Cardiac muscle cell (in vitro differentiated cells and primary cell): ENCODE results near the gene DUSP22. TPM values are rescaled to one million over a fixed set of nuclear protein-coding genes. Genes with fewer than 3 reads are reported as not detected.
"Not testable (repeated sequence)": the region's sequence is repeated elsewhere in the genome, so short reads cannot be mapped to it uniquely, and the experiment has no call there.

Experiments used
- DNase-seq, 2 donors: peaks; one replicate each; pipeline versions ENCODE4 v3.0.0 to v3.0.0-alpha.2; 2010 to 2017; ENCODE audit warnings: low read depth in 1 of 2, low spot score in 1 of 2
- H3K27ac ChIP-seq: fragments of 200-600 bp; sonication (generic); 2 replicates; pipeline ENCODE4 v1.5.1; 2016
- H3K27me3 ChIP-seq: fragments of 200-600 bp; sonication (generic); 2 replicates; pipeline ENCODE4 v1.6.0; 2016; ENCODE audit warnings: control low read depth
- H3K36me3 ChIP-seq: fragments of 200-600 bp; sonication (generic); 2 replicates; pipeline ENCODE4 v1.5.1; 2016; ENCODE audit warnings: control low read depth
- H3K4me1 ChIP-seq: fragments of 200-600 bp; sonication (generic); 2 replicates; pipeline ENCODE4 v1.8.1; 2017; ENCODE audit warnings: low read depth, mild to moderate bottlenecking, mixed run types
- H3K4me3 ChIP-seq: fragments of 200-600 bp; sonication (generic); 2 replicates; pipeline ENCODE4 v1.5.1; 2016; ENCODE audit warnings: mild to moderate bottlenecking
- H3K9me3 ChIP-seq: fragments of 200-600 bp; sonication (generic); 2 replicates; pipeline ENCODE4 v1.5.1; 2017; ENCODE audit warnings: low read depth, mild to moderate bottlenecking, control low read depth
- polyA plus RNA-seq: library from polyadenylated mRNA; unstranded; fragments of >200 nt; fragmentation: Nextera tagmentation; extraction: Ambion mirVana; gene quantifications from 2 replicates; pipeline ENCODE4 v1.2.1, GENCODE V29; 2016
- total RNA-seq: library from RNA; depleted of rRNA; stranded (reverse); fragments of >200 nt; gene quantifications from 2 replicates; pipeline ENCODE4 v1.2.3, GENCODE V29; 2016
- TF ChIP-seq, protein P1 (sequence below): IDR thresholded peaks from 2 replicates; pipeline ENCODE4 v1.5.1; 2012; ENCODE audit warnings: low read depth, mild to moderate bottlenecking, low read length

DUSP22 gene
- total and polyA plus RNA-seq, 2 experiments from 2014 or later = 50.7 to 89.3 TPM

DNA sequence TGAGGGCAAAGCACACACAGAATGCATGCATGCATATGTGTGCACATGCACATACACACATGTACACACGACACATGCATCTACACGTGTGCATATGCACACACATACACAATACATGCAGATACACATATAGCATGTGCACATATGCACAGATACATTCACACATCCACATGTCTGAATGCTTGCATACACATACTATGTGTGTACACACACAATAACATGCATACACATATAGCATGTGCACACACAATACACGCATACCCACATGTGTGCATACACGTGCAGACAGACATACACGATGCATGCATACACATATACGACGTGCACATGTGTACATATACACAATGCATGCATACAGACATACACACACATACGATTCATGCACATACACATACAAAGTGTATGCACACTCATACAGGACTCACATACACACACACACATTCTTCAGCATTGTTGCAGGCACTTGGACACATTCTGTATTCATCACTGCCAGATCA, 75.1 kb downstream of the DUSP22 start:
- H3K9me3 ChIP-seq = no peaks in the 10 kb centered on the region
- TF ChIP-seq, protein P1, sequence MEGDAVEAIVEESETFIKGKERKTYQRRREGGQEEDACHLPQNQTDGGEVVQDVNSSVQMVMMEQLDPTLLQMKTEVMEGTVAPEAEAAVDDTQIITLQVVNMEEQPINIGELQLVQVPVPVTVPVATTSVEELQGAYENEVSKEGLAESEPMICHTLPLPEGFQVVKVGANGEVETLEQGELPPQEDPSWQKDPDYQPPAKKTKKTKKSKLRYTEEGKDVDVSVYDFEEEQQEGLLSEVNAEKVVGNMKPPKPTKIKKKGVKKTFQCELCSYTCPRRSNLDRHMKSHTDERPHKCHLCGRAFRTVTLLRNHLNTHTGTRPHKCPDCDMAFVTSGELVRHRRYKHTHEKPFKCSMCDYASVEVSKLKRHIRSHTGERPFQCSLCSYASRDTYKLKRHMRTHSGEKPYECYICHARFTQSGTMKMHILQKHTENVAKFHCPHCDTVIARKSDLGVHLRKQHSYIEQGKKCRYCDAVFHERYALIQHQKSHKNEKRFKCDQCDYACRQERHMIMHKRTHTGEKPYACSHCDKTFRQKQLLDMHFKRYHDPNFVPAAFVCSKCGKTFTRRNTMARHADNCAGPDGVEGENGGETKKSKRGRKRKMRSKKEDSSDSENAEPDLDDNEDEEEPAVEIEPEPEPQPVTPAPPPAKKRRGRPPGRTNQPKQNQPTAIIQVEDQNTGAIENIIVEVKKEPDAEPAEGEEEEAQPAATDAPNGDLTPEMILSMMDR = no peak
- no peak for DNase-seq

DNA sequence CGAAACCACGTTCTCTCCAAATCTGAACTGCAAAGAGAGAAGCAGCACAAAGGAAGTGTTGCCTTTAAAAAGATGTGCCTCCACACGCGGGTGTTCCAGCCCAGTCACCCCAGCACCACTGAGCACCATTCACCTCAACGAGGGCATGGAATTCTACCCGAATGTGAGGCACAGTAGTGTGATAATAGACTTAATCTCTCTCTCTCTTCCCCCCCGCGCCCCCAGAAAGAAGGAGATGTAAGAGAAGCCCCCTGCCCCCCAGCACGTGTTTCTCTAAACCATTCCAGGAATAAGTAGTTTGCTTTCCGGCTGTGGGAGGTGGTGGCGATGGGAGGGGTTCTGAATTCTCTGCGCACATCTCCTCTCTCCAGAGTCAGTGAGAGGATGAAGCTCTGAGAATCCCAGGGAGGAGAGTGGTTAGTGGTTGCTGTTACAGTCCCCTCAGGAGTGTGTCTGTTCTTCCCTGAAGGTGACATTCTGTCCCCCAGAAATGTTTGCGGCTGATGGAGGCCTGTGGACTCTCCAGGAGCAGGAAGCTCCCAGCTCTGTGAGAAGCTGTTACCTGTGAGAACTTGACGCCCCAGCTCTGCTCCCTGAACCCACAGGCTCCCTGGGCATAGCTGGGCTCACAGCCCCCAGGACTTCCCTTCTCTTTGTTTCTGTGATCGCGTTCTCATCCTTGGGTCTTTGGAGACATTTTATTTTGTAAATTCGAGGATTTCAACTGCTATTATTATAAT, 75.8 kb downstream of the DUSP22 start:
- H3K36me3 ChIP-seq = no peaks in the 10 kb centered on the region
- DNase-seq = no peak
- H3K27ac ChIP-seq = no peak overlapping the region
- TF ChIP-seq, protein P1 = no peak
- no peak overlapping the region for H3K4me3 ChIP-seq
- no peaks in the 10 kb centered on the region for H3K9me3 ChIP-seq
- peaks cover 3% of the 10 kb centered on the region for H3K27me3 ChIP-seq
- H3K4me1 ChIP-seq = no peaks in the 10 kb centered on the region

More for the DNA sequence above, 75.1 kb downstream of the DUSP22 start:
- Histone ChIP-seq H3K4me3 (no peak overlapping the region), H3K4me1 (no peaks in the 10 kb centered on the region), H3K36me3 (no peaks in the 10 kb centered on the region), H3K27me3 (peaks cover 3% of the 10 kb centered on the region), H3K27ac (no peak overlapping the region)

DNA sequence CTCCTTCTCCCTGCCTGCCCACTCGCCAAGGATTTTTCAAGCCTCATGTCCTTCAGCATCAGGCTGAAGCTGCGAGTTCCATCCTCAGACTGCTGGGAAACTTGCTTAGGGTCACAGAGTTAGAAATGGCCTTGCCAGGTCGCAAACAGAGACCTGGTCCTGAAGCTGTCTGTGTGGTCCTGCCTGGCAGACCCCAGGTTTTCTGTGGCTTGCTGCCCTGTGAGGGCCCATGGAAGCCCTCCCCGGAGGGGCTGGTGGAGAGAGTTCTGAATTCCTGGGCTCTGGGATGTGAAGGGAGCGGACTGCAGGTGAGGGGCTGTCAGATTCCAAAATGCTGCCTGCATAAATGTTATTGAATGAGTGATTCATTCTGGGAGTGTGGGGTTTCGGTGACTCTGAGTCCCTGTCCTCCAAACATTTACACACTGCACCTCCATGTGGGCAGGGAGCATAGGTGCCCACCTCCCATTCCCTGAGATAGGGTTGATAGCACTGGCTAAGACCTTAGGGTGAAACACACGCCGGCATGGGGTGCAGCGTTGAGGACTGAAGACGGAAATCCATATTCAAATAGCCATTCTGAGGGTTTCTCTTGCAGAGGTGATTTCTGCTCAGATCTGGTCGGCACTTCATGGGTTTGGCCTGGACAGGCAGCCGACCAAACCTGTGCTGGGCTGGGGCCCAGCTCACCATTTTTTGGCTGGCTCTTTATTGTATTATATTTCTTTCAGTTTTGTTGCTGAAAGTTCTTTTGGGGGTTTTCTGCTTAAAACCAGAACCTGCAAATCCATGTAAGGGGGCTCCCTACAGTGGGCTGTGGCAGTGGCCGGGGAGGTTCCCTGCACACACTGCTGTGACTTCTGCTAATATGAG, 77.5 kb downstream of the DUSP22 start:
- Histone ChIP-seq H3K4me3 (no peak overlapping the region), H3K9me3 (no peaks in the 10 kb centered on the region), H3K27ac (no peak overlapping the region), H3K36me3 (no peaks in the 10 kb centered on the region), H3K27me3 (peaks cover 3% of the 10 kb centered on the region), H3K4me1 (peaks cover 13% of the 10 kb centered on the region)
- TF ChIP-seq, protein P1 = no peak
- DNase-seq = no peak

DNA sequence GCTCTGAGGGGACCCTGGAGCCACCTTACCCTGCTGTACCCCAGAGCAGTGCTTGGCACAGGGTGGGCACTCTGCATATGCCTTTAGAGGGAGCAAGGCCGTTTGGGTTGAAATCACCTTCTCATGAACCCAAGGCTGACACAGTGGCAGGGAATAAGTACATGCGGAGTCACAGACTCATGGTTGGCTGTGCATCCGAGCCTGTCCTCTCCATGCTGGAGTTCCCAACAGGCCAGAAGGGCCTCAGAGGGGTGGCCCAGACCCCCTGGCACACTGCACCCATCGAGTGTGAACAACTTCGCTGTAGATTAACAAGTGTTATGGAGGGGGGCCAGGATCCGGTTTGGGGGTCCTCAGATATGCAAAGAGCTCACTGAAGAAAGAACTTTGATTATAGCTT, 78.3 kb downstream of the DUSP22 start:
- no peak overlapping the region for H3K27ac ChIP-seq
- H3K4me1 ChIP-seq = peaks cover 13% of the 10 kb centered on the region
- H3K27me3 ChIP-seq = peaks cover 3% of the 10 kb centered on the region
- TF ChIP-seq, protein P1 = no peak
- H3K36me3 ChIP-seq = no peaks in the 10 kb centered on the region
- no peaks in the 10 kb centered on the region for H3K9me3 ChIP-seq
- H3K4me3 ChIP-seq = no peak overlapping the region
- no peak for DNase-seq

DNA sequence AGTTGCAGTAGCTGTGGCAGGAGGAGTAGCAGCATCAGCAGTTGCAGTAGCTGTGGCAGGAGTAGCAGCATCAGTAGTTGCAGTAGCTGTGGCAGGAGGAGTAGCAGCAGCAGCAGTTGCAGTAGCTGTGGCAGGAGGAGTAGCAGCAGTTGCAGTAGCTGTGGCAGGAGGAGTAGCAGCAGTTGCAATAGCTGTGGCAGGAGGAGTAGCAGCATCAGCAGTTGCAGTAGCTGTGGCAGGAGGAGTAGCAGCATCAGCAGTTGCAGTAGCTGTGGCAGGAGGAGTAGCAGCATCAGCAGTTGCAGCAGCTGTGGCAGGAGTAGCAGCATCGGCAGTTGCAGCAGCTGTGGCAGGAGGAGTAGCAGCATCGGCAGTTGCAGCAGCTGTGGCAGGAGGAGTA, 79.6 kb downstream of the DUSP22 start:
- H3K4me1 ChIP-seq = peaks cover 13% of the 10 kb centered on the region
- not testable (repeated sequence) for H3K27me3 ChIP-seq, H3K4me3 ChIP-seq, H3K36me3 ChIP-seq, DNase-seq, H3K9me3 ChIP-seq, H3K27ac ChIP-seq
